ENCODE measurements around the gene CYP24A1. TPM values are rescaled to one million over a fixed set of nuclear protein-coding genes. Genes with fewer than 3 reads are reported as not detected.

Gene CYP24A1
- total RNA-seq, 2 donors from 2014 or later = 0.07 to 0.08 TPM

- peaks cover 13% of the 10 kb centered on the region for H3K27me3 ChIP-seq
- no peaks in the 10 kb centered on the region for H3K9me3 ChIP-seq
- TF ChIP-seq, protein P1, sequence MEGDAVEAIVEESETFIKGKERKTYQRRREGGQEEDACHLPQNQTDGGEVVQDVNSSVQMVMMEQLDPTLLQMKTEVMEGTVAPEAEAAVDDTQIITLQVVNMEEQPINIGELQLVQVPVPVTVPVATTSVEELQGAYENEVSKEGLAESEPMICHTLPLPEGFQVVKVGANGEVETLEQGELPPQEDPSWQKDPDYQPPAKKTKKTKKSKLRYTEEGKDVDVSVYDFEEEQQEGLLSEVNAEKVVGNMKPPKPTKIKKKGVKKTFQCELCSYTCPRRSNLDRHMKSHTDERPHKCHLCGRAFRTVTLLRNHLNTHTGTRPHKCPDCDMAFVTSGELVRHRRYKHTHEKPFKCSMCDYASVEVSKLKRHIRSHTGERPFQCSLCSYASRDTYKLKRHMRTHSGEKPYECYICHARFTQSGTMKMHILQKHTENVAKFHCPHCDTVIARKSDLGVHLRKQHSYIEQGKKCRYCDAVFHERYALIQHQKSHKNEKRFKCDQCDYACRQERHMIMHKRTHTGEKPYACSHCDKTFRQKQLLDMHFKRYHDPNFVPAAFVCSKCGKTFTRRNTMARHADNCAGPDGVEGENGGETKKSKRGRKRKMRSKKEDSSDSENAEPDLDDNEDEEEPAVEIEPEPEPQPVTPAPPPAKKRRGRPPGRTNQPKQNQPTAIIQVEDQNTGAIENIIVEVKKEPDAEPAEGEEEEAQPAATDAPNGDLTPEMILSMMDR (IDR thresholded peaks at IDR 0.05) = no peak
- intact Hi-C loops (cut with DNase I) = no loop called here
- H3K9ac ChIP-seq (ENCODE audit: low read depth in 2 of 2, low read length in 2 of 2) = no peak overlapping the region
- H3K27ac ChIP-seq = no peak overlapping the region
- no peaks in the 10 kb centered on the region for H3K4me1 ChIP-seq
- no peak overlapping the region for H3K4me3 ChIP-seq
- no peaks in the 10 kb centered on the region for H3K36me3 ChIP-seq
- DNase-seq = no peak
Observed at GRCh38 chr20:54166987-54167662, 6.7 kb downstream of the CYP24A1 start.

DNA sequence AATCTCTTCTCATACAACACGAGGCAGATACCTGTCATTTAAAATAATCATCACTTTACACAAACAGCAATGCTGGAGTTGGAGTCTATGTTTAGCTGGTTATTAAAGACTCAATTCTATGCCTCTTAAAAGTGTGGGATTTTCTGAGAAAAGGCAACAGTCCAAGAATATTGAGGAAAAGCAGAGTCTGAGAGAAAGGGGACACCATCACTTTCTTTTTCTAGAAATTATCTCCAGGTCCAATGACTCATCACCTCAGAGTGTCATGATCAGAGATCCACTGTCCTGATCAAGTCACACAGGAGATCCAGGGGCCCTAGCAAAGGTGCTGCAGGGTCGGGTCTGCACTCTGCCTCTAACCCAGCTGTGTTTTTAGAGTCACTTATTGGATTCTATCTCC is 8.0 kb downstream of the CYP24A1 start:
- no peaks in the 10 kb centered on the region for H3K27me3 ChIP-seq
- intact Hi-C loops (cut with DNase I) = no loop called here
- DNase-seq = no peak
- H3K4me1 ChIP-seq = no peaks in the 10 kb centered on the region
- no peaks in the 10 kb centered on the region for H3K36me3 ChIP-seq
- H3K9me3 ChIP-seq = no peaks in the 10 kb centered on the region
- H3K4me3 ChIP-seq = no peak overlapping the region
- TF ChIP-seq, protein P1 (IDR thresholded peaks at IDR 0.05) = no peak
- no peak overlapping the region for H3K27ac ChIP-seq
- H3K9ac ChIP-seq (ENCODE audit: low read depth in 2 of 2, low read length in 2 of 2) = no peak overlapping the region

DNA sequence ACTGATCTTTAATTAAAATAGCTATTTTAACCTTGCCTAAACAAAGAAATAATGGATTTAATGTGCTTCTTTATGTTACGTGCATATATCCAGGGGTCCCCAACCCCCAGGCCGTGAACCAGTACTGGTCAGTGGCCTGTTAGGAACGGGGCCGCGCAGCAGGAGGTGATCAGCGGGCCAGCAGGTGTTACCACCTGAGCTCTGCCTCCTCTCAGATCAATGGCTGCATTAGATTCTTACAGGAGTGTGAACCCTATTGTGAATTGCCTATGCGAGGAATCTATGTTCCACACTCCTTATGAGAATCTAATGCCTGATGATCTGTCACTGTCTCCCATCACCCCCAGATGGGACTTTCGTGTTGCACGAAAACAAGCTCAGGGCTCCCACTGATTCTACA is 8.8 kb downstream of the CYP24A1 start:
- Histone ChIP-seq H3K9ac (ENCODE audit: low read depth in 2 of 2, low read length in 2 of 2) (no peak overlapping the region), H3K36me3 (no peaks in the 10 kb centered on the region), H3K4me3 (no peak overlapping the region), H3K27ac (no peak overlapping the region), H3K4me1 (no peaks in the 10 kb centered on the region), H3K9me3 (no peaks in the 10 kb centered on the region), H3K27me3 (no peaks in the 10 kb centered on the region)
- TF ChIP-seq, protein P1 (IDR thresholded peaks at IDR 0.05) = no peak
- intact Hi-C loops (cut with DNase I) = no loop called here
- DNase-seq = no peak

- H3K27ac ChIP-seq = no peak overlapping the region
- H3K4me1 ChIP-seq = no peaks in the 10 kb centered on the region
- no peak for DNase-seq
- intact Hi-C loops (cut with DNase I) = no loop called here
- H3K27me3 ChIP-seq = no peaks in the 10 kb centered on the region
- no peak overlapping the region for H3K9ac ChIP-seq (ENCODE audit: low read depth in 2 of 2, low read length in 2 of 2)
- H3K9me3 ChIP-seq = no peaks in the 10 kb centered on the region
- H3K36me3 ChIP-seq = no peaks in the 10 kb centered on the region
- H3K4me3 ChIP-seq = no peak overlapping the region
- TF ChIP-seq, protein P1 (IDR thresholded peaks at IDR 0.05) = no peak
Observed at GRCh38 chr20:54163402-54163801, 10.4 kb downstream of the CYP24A1 start.

GRCh38 chr20:54162378-54163009 is 11.3 kb downstream of the CYP24A1 start:
- TF ChIP-seq, protein P1 (IDR thresholded peaks at IDR 0.05) = no peak

More at GRCh38 chr20:54162378-54163009, 11.3 kb downstream of the CYP24A1 start:
- no peaks in the 10 kb centered on the region for H3K27me3 ChIP-seq
- intact Hi-C loops (cut with DNase I) = no loop called here
- H3K4me3 ChIP-seq = no peak overlapping the region
- H3K9me3 ChIP-seq = no peaks in the 10 kb centered on the region
- no peaks in the 10 kb centered on the region for H3K4me1 ChIP-seq
- H3K27ac ChIP-seq = no peak overlapping the region
- H3K36me3 ChIP-seq = no peaks in the 10 kb centered on the region
- no peak for DNase-seq
- H3K9ac ChIP-seq (ENCODE audit: low read depth in 2 of 2, low read length in 2 of 2) = no peak overlapping the region
